GM18909 (cell line): Measurements from ENCODE around the gene CDKAL1.

Experiments
- ATAC-seq: cut with Tn5 transposase; IDR thresholded peaks from one replicate; pipeline ENCODE4 v1.9.1; 2021; ENCODE audit warnings: mild to moderate bottlenecking; ENCODE audit not compliant: unreplicated experiment, poor library complexity

The CDKAL1 gene

DNA sequence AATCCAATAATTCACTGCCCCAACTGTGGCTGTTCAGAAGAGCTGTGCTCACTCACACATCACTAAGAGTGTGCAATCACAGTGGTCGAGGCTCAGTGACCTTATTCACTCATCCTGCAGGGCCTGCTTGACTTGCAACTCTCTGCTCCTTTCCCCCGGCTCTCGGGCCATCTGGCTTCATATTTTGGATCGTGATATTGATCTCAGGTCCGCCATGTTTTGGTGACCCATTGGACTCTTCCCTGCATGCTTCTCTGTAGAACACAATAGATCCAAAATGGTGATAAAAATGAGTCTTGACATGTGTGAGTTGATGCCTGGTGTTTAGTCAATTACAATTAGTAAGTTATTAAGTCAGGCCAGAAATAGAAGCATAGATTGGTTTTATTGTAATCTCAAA lies 745.4 kb downstream of the CDKAL1 start:
- no peak for ATAC-seq

- ATAC-seq, result no peak
Observed at GRCh38 chr6:21281366-21281765, 747.1 kb downstream of the CDKAL1 start.
